Measurements from ENCODE around the gene LRRTM3.

Gene LRRTM3

GRCh38 chr10:67107670-67108069 is 181.8 kb downstream of the LRRTM3 start:
- DNase-seq (ENCODE audit: low spot score), result no peak
- in situ Hi-C loops (cut with MboI; ENCODE audit: low pct_unique_long_range_greater_than_20kb, low sequenced_read_pairs, unreplicated experiment), result no loop called here
- TF ChIP-seq CTCF (IDR thresholded peaks at IDR 0.05; ENCODE audit: extremely low read depth, insufficient read depth, missing control alignments), result no peak

GRCh38 chr10:67110286-67110685 is 184.4 kb downstream of the LRRTM3 start:
- in situ Hi-C loops (cut with MboI; ENCODE audit: low pct_unique_long_range_greater_than_20kb, low sequenced_read_pairs, unreplicated experiment), result no loop called here
- no peak for DNase-seq (ENCODE audit: low spot score)
- TF ChIP-seq CTCF (IDR thresholded peaks at IDR 0.05; ENCODE audit: extremely low read depth, insufficient read depth, missing control alignments), result no peak

GRCh38 chr10:67112765-67113164 is 186.9 kb downstream of the LRRTM3 start:
- no peak for TF ChIP-seq CTCF (IDR thresholded peaks at IDR 0.05; ENCODE audit: extremely low read depth, insufficient read depth, missing control alignments)

GRCh38 chr10:67114945-67115344 is 189.1 kb downstream of the LRRTM3 start:
- DNase-seq (ENCODE audit: low spot score), result no peak
- TF ChIP-seq CTCF (IDR thresholded peaks at IDR 0.05; ENCODE audit: extremely low read depth, insufficient read depth, missing control alignments), result no peak
- in situ Hi-C loops (cut with MboI; ENCODE audit: low pct_unique_long_range_greater_than_20kb, low sequenced_read_pairs, unreplicated experiment), result no loop called here

More at GRCh38 chr10:67112765-67113164, 186.9 kb downstream of the LRRTM3 start:
- in situ Hi-C loops (cut with MboI; ENCODE audit: low pct_unique_long_range_greater_than_20kb, low sequenced_read_pairs, unreplicated experiment), result no loop called here
- DNase-seq (ENCODE audit: low spot score), result no peak

- in situ Hi-C loops (cut with MboI; ENCODE audit: low pct_unique_long_range_greater_than_20kb, low sequenced_read_pairs, unreplicated experiment), result no loop called here
- TF ChIP-seq CTCF (IDR thresholded peaks at IDR 0.05; ENCODE audit: extremely low read depth, insufficient read depth, missing control alignments), result no peak
- DNase-seq (ENCODE audit: low spot score), result no peak
Measured at GRCh38 chr10:67115972-67116371, 190.1 kb downstream of the LRRTM3 start.

GRCh38 chr10:67119651-67120050 is 193.8 kb downstream of the LRRTM3 start:
- DNase-seq (ENCODE audit: low spot score), result no peak
- in situ Hi-C loops (cut with MboI; ENCODE audit: low pct_unique_long_range_greater_than_20kb, low sequenced_read_pairs, unreplicated experiment), result no loop called here
- TF ChIP-seq CTCF (IDR thresholded peaks at IDR 0.05; ENCODE audit: extremely low read depth, insufficient read depth, missing control alignments), result no peak

GRCh38 chr10:67127441-67127840 is 201.6 kb downstream of the LRRTM3 start:
- in situ Hi-C loops (cut with MboI; ENCODE audit: low pct_unique_long_range_greater_than_20kb, low sequenced_read_pairs, unreplicated experiment), result no loop called here
- TF ChIP-seq CTCF (IDR thresholded peaks at IDR 0.05; ENCODE audit: extremely low read depth, insufficient read depth, missing control alignments), result no peak

More at GRCh38 chr10:67127441-67127840, 201.6 kb downstream of the LRRTM3 start:
- DNase-seq (ENCODE audit: low spot score), result no peak
